Body of pancreas (tissue), 4 donors: ENCODE data around the gene PLEKHA6. TPM values are rescaled to one million over a fixed set of nuclear protein-coding genes. Genes with fewer than 3 reads are reported as not detected.

Source experiments
- ATAC-seq: fragments of 150-250 bp; one replicate; pipeline ENCODE4 v1.9.1; 2016
- DNase-seq, 4 donors: peaks; one replicate each; pipeline ENCODE4 v3.0.0-alpha.2; 2019
- H3K27ac ChIP-seq, 4 donors: fragments of 200-600 bp; sonication (generic); 1 replicate in 3 of 4; 2 replicates in 1 of 4; pipeline versions ENCODE4 v1.5.1 to v1.6.1; 2016 to 2019; ENCODE audit warnings: mild to moderate bottlenecking in 1 of 4, mixed read lengths in 1 of 4, moderate library complexity in 1 of 4
- H3K27me3 ChIP-seq, 2 donors: fragments of 200-600 bp; sonication (generic); one replicate each; pipeline ENCODE4 v1.6.0; 2016; ENCODE audit warnings: mild to moderate bottlenecking in 1 of 2
- H3K36me3 ChIP-seq, 2 donors: fragments of 200-600 bp; sonication (generic); replicated peaks in 1 of 2; 2 replicates each; pipeline ENCODE4 v1.5.1; 2016; ENCODE audit warnings: low read depth in 2 of 2; ENCODE audit not compliant: insufficient read depth in 1 of 2
- H3K4me1 ChIP-seq: fragments of 200-600 bp; sonication (generic); one replicate; pipeline ENCODE4 v1.6.0; 2016
- H3K4me3 ChIP-seq, 2 donors: fragments of 200-600 bp; sonication (generic); 1 replicate in 1 of 2; 2 replicates in 1 of 2; pipeline ENCODE4 v1.5.1; 2016 to 2019
- H3K9me3 ChIP-seq, 3 donors: fragments of 200-600 bp; sonication (generic); 1 replicate in 2 of 3; 2 replicates in 1 of 3; pipeline ENCODE4 v1.5.1; 2016
- POLR2A ChIP-seq, 3 donors: fragments of 450-650 bp; IDR thresholded peaks; one replicate each; pipeline ENCODE4 v1.6.1; 2016; ENCODE audit warnings: antibody characterized with exemption in 3 of 3, mild to moderate bottlenecking in 2 of 3
- WGBS, 2 donors: methylation state at CpG; one replicate each; pipeline ENCODE4 v1.1.5; 2017; 5-methylcytosine and 5-hydroxymethylcytosine counted together
- intact Hi-C: fragments of 100-400 bp; cut with DNase I; formaldehyde crosslinking; loops from one replicate; pipeline ENCODE4 v1.15.1; 2023
- total RNA-seq, 2 donors: library from RNA; depleted of rRNA; stranded (reverse); fragments of >200 nt; gene quantifications; one replicate each; pipeline ENCODE4 v1.1.0, GENCODE V29; 2016
- TF ChIP-seq, protein P1 (sequence below), 7 experiments: fragments of 450-650 bp in 4 of 7; fragments of 200-600 bp in 3 of 7; sonication (generic) in 3 of 7; IDR thresholded peaks; one replicate each; pipeline ENCODE4 v1.5.1; 2016 to 2019; ENCODE audit warnings: antibody characterized with exemption in 7 of 7

Gene PLEKHA6
- total RNA-seq, 2 donors from 2014 or later, result 10.9 to 20.4 TPM

DNA sequence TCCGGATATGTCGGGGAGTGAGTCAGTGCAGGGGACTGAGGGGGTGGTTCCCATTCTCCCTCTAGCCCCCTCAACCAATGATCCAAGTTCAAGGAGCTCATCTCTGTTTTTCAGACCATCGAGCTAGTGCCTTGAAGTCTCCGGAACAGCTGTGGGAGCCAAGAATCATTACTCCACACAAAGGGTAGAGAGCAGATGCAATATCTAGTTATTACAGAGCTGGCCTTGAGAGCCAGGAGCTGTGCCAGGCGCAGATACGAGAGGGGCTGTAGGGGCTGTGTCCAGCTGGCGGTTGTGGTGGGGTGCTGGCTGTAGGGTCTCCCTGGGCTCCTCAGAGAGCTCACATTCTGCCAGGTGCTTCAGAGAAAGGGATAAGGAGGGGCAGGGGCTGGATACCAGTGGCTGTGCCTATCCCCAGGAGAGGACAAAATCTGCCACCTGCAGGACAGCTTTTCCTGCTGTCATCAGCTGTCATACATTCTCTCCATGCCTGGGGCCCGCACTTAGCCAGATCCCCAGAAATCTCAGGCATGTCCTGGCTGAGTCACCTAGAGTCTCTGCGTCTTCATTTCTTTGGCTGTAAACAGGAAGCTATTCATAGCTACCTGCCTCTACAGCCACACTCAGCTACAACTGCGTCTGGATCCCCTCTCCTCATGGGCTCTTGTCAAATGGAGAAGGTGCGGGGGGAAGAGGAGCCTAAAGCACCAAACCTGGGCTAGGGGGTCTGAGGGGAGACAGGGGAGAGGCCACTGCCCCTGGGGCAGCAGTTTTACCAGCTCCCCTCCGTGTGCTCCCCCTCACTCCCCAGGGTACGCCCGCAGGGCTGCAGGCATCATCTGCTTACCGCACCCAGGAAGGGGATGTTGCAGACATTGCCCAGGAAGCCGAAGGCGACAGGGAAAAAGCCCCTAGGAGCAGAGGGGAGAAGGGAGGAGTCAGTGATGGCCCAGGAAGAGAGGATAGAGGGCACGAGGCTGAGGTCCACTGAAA, 161.1 kb downstream of the PLEKHA6 start:
- Histone ChIP-seq H3K4me3 (no peak overlapping the region), H3K27me3 (no peaks in the 10 kb centered on the region), H3K4me1 (peaks cover 9% of the 10 kb centered on the region), H3K27ac (no peak overlapping the region), H3K36me3 (no peaks in the 10 kb centered on the region), H3K9me3 (no peaks in the 10 kb centered on the region)
- peak; percentile 55 for ATAC-seq
- TF ChIP-seq, protein P1, sequence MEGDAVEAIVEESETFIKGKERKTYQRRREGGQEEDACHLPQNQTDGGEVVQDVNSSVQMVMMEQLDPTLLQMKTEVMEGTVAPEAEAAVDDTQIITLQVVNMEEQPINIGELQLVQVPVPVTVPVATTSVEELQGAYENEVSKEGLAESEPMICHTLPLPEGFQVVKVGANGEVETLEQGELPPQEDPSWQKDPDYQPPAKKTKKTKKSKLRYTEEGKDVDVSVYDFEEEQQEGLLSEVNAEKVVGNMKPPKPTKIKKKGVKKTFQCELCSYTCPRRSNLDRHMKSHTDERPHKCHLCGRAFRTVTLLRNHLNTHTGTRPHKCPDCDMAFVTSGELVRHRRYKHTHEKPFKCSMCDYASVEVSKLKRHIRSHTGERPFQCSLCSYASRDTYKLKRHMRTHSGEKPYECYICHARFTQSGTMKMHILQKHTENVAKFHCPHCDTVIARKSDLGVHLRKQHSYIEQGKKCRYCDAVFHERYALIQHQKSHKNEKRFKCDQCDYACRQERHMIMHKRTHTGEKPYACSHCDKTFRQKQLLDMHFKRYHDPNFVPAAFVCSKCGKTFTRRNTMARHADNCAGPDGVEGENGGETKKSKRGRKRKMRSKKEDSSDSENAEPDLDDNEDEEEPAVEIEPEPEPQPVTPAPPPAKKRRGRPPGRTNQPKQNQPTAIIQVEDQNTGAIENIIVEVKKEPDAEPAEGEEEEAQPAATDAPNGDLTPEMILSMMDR (IDR thresholded peaks at IDR 0.05), result peak in 3 of 7 experiments; percentile 4 to 9 (median 8)
- no peak for TF ChIP-seq POLR2A (IDR thresholded peaks at IDR 0.05)
- intact Hi-C loops, result no loop called here
- WGBS, 2 donors, result 56 to 59% methylated on average over 18 of the region's 18 CpGs
- DNase-seq, result peak in 3 of 4 donors; percentile 3 to 39 (median 21)

DNA sequence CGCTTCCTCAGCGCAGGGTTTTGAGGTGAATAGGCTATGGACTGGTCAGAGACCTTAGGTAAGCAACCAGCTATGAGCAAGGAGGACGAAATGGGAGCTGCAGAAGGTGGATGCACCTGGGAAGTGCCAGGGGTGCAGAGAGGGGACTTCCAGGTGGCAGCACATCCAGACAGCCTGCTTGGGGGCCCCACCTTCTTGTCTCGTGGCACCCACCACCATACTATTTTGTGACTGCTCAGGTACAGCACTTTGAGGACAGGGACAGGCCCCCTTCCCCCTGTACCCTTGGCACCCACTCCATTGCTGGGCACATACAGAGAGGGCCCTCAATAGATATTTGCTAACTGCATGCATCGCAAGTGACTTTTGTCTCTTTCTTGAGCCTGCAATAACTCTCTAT, 162.7 kb downstream of the PLEKHA6 start:
- Histone ChIP-seq H3K27ac (no peak overlapping the region), H3K36me3 (no peaks in the 10 kb centered on the region), H3K9me3 (no peaks in the 10 kb centered on the region), H3K4me1 (peaks cover 9% of the 10 kb centered on the region), H3K4me3 (no peak overlapping the region), H3K27me3 (no peaks in the 10 kb centered on the region)
- DNase-seq (no peak), ATAC-seq (no peak)
- WGBS, 2 donors, result 63 to 82% methylated on average over 5 of the region's 5 CpGs
- TF ChIP-seq POLR2A (IDR thresholded peaks at IDR 0.05), result no peak
- TF ChIP-seq, protein P1 (IDR thresholded peaks at IDR 0.05), result no peak
- intact Hi-C loops, result no loop called here

- H3K27ac ChIP-seq, result no peak within 1 kb of the TSS
- no peak for TF ChIP-seq POLR2A (IDR thresholded peaks at IDR 0.05)
- TF ChIP-seq, protein P1 (IDR thresholded peaks at IDR 0.05), result no peak
- H3K27me3 ChIP-seq, result no peaks in the 10 kb centered on the region
- no peak for DNase-seq
- 41 to 48% methylated on average over 13 to 18 of the region's 18 CpGs for WGBS, 2 donors
- peaks cover 9% of the 10 kb centered on the region for H3K4me1 ChIP-seq
- no peaks in the 10 kb centered on the region for H3K36me3 ChIP-seq
- H3K4me3 ChIP-seq, result no peak within 1 kb of the TSS
- H3K9me3 ChIP-seq, result no peaks in the 10 kb centered on the region
- ATAC-seq, result no peak
- intact Hi-C loops, result no loop called here
Measured at GRCh38 chr1:204196068-204196795, 163.5 kb downstream of the PLEKHA6 start, which contains the start of gene KISS1. TSS of gene KISS1 (minus strand) at chr1:204196491. CDS start at chr1:204192876, 3,615 bp downstream.

- WGBS, 2 donors, result 63 to 82% methylated on average over 5 to 7 of the region's 7 CpGs
- Histone ChIP-seq H3K9me3 (no peaks in the 10 kb centered on the region), H3K36me3 (no peaks in the 10 kb centered on the region), H3K27ac (no peak overlapping the region), H3K27me3 (no peaks in the 10 kb centered on the region), H3K4me1 (peaks cover 9% of the 10 kb centered on the region), H3K4me3 (no peak overlapping the region)
- ATAC-seq, result no peak
- intact Hi-C loops, result no loop called here
- no peak for DNase-seq
- TF ChIP-seq POLR2A (IDR thresholded peaks at IDR 0.05), result no peak
Measured at GRCh38 chr1:204194771-204195170, 165.0 kb downstream of the PLEKHA6 start.

DNA sequence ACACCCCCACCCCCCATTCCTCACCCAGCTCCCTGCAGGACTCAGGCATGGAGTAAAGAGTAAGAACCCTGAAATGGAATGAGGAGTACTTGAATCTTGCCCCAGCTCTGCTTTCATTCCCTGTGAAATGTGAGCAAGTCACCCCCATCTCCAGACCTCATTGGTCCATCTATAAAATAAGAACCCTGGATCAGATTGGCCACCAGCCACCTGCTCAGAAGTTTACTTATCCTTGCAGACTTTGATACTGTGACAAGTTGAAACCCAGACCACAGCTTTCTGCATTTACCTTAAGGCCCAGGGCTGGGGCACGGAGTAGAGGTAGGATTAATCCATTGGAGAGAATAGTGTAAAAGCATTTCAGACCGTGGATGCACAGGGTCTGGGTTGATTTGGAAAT, 165.6 kb downstream of the PLEKHA6 start:
- H3K27me3 ChIP-seq, result no peaks in the 10 kb centered on the region

More for the DNA sequence above, 165.6 kb downstream of the PLEKHA6 start:
- H3K4me1 ChIP-seq, result peaks cover 9% of the 10 kb centered on the region
- no peak overlapping the region for H3K4me3 ChIP-seq
- H3K36me3 ChIP-seq, result no peaks in the 10 kb centered on the region
- intact Hi-C loops, result no loop called here
- no peaks in the 10 kb centered on the region for H3K9me3 ChIP-seq
- DNase-seq (peak in 1 of 4 donors; percentile 33), ATAC-seq (no peak)
- WGBS, 2 donors, result 16 to 48% methylated on average over 2 of the region's 2 CpGs
- no peak for TF ChIP-seq POLR2A (IDR thresholded peaks at IDR 0.05)
- TF ChIP-seq, protein P1 (IDR thresholded peaks at IDR 0.05), result no peak
- H3K27ac ChIP-seq, result no peak overlapping the region
